D341Med (cell line): ENCODE results near the gene CCL19.
"Not testable (repeated sequence)": the region's sequence is repeated elsewhere in the genome, so short reads cannot be mapped to it uniquely, and the experiment has no call there.

Experiments used
- DNase-seq: peaks from one replicate; pipeline ENCODE4 v3.0.0; 2012; ENCODE audit warnings: low spot score

Gene CCL19

DNA sequence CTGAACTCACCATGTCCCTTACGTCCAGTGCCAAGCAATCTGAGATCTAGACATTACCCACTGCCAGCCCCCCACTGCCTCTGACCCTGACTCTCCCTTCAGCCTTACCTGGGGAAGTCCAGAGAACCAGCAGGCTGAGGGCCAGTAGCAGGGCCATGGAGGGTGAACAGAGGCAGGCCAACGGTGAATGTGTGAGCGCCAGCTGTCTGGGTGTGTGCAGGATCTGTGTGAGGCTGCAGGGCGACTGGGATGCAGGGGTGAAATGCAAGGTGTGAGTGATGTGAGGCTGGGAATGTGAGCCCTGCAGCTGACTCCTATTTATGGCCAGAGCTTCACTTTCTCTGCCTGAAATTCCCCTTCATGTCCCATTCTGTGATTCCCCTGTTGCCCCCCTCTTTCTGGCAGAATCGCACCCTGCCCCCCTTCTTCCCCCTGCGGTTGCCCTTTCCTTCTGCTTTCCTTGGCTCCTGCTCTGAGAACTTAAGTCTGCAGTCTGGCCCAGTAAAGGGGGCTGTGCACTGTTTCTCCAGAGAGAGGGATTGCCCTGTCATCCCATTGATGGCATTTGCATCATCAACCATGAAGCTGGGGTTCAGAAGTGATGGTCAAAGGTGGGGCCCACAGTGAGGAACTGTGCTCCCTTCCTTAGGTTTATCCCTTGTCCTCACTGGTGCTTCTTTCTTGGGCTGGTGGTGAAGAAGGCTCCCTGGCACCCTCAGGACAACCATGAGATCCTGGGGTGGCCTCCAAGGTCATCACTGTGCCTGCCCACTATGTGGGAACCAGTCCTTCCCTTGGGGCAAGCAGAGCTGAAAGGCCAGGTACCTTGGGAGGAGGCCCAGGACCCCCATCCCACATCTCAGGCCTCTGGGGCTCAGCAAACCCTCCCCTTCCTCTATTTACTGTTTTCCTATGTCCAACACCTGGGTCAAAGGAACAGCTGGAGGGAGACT, at the start of gene CCL19:
TSS of gene CCL19 (minus strand) at position 294 of the 953 bp plus-strand sequence. CDS start at position 157, 137 bp downstream.
- no peak for DNase-seq

DNA sequence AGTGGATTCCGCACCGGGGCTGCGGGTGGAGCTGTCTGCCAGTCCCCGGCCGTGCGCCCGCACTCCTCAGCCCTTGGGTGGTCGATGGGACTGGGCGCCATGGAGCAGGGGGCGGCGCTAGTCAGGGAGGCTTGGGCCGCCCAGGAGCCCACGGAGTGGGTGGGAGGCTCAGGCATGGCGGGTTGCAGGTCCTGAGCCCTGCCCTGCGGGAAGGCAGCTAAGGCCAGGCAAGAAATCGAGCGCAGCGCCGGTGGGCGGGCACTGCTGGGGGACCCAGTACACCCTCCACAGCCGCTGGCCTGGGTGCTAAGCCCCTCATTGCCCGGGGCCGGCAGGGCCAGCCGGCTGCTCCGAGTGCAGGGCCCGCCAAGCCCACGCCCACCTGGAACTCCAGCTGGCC, 49.1 kb upstream of the CCL19 start:
- DNase-seq = not testable (repeated sequence)

DNA sequence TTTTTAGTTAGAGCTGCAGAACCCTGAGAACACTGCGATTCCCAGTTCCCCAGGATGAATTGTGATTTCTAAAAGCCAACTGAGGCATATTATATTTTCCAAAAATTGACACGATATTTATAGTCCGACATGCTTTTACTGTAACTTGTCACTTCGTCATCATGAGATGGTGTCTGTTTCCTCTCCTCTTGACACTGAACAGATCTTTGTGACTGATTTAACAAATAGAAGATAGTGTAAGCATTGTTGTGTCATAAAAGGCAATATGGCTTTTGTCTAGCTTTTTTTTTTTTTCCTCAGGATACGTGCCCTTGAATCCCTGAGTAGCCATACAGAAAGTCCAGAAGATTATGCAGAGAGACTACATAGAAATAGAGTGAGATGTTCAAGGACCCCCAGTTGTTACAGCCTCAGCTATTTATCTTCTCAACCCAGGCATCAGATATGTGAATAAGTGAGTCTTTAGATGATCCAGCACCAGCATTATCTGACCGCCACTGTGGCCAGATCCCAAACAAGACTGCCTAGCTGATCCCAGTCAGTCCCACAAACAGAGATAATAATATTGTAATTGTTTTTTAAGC, 46.7 kb upstream of the CCL19 start:
- no peak for DNase-seq

DNA sequence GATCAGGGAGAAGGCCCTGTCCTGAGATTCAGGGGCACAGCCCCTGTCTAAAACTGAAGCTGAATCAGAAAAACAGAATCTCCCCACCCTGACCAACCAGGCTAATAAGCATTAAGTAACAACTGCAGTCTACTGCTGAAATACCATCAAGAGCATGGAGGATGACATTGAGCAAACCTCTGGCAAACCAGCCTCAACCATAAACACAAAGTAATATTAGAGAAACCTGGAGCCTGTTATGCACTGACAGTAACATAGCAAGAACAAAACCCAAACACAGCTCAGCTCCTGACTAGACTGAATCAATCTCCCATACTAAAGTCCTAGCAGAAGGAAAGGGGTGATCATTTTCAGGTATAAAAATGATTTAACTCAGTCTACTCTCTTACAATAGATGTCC, 43.6 kb upstream of the CCL19 start:
- DNase-seq = no peak

DNA sequence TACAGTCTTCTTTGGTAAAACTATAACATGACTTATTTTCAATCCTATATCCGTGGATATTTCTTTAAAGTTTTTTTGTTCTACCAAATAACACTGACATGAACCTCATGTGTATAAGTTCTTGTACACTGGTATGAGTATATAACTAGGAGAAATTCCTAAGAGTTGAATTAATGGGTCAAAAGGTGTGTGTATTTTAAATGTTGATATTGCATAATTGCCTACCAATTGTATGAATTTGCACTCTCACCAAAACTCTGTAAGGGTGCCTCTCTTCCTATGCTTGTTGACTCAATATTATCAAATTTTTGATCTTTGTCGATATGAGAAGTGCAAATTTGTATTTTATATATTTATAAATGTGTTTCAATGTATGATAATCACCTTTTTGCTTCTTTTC, 41.8 kb upstream of the CCL19 start:
- DNase-seq = no peak

DNA sequence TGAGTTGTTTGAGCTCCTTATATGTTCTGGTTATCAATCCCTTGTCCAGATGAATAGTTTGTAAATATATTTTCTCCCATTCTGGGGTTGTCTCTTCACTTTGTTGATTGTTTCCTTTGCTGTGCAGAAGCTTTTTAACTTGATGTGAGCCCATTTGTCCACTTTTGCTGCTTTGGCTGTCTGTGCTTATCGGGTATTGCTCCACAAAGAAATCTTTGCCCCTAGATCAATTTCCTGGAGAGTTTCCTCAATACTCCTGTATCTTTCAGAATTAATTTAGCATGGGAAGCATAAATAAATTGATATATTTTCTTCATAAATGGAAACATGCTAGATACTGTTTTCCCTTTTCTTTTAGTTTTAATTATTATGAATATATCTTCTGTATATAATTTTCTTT, 41.4 kb upstream of the CCL19 start:
- DNase-seq = no peak

DNA sequence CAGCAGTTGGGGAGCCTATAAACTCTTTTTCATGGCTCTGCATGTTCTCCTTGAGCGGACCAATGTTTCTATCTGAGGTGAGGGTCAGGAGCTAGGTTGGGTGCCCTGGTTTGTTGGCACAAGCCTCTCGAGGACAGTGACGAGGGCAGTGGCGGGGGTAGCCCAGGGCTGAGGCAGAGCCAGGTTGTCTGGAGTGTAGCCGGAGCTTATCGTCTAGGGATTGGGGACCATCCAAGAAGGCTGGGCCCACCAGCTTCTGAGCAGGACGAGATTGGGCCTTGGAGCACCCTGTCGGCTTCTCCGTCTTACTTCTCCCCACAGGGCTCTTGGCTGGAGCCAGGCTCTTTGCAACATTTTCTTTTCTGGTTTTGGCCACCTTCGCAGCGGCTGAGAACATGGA, 32.1 kb upstream of the CCL19 start:
- no peak for DNase-seq

DNA sequence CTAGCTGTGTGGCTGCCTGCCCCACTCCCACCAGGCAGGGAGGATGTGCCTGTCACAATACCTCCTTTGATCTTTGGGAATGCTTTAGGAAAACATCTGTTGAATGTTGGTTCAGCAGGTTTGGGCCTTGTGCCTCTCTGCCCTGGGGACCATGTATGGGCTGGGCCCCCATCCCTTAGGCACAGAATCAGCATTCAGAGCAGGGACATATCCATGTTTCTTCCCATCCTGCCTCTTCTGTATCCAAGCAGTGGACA, 28.6 kb upstream of the CCL19 start:
- DNase-seq = not testable (repeated sequence)

DNA sequence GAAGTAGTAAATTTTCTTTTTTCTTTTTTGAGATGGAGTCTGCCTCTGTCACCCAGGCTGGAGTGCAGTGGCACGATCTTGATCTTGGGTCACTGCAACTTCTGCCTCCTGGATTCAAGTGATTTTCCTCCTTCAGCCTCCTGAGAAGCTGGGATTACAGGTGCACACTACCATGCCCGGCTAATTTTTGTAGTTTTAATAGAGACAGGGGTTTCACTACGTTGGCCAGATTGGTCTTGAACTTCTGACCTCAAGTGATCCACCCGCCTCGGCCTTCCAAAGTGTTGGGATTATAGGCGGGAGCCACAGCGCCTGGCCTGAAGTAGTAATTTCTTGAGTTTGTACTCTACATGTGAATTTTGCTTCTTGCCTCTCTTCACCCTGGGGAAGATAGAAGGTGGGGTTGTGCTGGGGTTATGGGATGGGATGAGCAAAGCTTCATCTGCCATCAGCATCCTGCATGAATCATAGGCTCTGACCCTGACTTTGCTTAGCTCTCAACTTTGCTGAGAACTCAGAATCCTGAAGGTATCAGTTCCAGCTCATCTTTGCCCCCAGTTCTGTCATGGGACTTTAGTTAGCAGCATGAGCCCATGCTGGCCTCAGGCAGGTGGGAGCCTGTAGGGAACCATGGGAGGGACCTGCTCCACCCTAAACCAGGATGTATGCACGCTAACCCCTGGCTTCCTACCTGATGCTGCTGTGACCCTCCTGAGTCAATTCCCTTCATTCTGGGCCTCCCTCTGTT, 28.1 kb upstream of the CCL19 start:
- DNase-seq = no peak

DNA sequence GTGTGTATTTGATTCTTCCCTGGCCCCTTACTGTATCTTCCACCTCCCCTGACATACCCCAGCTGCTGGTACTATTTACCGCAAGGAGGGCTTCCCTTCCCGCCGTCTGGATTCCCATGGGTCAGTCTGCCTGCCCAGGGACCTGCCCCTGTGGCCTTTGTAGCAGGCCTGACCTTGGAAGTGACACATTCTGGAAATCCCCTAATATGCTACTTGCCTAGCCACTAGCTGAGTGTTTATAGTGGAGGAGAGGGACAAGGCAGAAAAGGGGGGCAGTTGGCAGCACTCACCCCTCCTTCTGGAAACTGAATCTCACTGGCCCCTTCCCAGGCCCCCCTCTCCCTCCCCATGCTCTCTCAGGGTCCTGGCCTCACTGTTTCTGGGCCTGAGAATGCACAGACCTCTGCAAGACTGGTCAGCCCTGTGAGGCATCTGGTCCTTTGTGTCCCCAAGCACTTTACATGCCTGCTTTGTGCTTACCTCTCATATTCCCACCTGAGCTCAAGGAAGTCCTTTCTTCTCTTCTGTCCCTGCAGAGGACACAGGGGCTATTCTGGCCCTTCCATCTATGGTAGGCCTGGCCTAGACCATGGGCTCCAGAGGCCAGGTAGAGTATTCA, 27.0 kb upstream of the CCL19 start:
- no peak for DNase-seq

DNA sequence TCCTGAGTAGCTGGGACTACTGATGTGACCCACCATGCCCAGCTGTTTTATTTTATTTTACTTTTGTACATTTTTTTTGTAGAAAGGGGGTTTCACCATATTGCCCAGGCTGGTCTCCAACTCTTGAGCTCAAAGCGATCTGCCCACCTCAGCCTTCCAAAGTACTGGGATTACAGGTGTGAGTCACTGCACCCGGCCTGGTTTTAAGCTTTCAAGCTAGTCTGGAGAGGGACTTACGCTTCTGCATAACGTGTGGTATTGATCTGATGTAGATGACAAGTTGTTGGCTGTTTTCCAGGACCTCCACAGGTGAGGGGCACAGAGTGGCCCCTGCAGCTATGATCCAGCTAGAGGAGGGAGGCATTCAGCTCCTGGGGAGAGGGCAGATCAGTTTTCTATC, 25.6 kb upstream of the CCL19 start:
- DNase-seq = no peak

DNA sequence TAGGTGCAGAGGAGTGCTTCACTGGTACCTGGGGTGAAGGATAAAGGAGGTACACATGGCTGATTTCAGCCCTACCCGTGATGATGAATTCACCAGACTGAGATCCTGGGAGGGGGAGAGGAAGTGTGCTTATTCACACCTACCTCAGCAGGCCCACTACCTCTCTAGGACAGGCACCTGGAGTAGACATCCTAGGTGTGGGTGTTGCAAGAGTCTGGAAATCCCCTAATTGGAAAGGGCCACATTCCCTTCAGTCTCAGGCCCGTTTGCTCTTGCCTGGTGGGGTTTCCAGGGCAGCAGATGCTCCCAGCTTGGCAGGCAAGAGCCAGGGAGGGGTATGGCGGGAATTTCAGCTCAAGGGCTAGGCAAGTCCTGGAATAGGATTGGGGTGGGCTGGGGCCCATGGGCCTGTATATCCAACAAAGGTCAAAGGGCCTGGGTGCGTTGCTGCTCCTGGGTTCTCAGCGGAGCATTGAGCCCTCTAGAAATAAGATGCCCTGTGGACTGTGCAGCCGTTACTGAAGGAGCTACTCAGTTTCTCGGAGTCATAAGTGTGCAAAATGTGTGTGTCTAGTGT, 24.7 kb upstream of the CCL19 start:
- no peak for DNase-seq

DNA sequence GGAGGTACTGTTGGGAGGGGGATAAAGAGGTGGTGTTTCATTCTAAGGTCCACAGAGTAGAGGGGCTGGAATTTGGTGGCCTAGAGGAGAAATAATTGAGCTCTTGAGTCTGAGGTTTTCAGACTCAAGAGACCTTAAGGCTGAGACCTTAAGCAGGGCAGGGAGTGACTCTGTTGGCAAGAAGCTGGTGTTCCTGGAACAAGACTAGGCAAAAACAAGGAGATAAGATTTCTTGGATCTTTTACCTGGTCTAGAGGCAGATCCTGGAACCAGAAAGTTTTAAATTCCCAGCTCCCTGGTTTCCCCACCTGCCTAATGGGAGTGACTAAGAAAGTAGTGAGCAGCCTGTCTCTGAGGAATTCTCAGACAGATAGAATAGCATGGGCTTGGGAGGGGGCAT, 22.9 kb upstream of the CCL19 start:
- DNase-seq = no peak

DNA sequence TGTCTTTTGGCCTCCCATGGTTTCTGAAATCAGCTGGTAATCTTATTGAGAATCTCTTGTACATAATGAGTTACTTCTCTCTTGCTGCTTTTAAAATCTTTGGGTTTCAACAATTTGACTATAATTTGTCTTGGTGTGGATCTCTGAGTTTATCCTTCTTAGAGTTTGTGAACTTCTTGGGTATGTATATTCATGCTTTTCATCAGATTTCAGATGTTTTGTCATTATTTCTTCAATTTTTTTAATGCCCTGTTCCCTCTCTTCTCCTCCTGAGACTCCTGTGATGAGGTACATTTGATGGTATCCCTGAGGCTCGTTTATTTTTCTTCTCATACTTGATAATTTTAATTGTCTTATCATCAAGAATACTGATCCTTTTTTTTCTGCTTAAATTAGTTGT, 21.1 kb upstream of the CCL19 start:
- no peak for DNase-seq

DNA sequence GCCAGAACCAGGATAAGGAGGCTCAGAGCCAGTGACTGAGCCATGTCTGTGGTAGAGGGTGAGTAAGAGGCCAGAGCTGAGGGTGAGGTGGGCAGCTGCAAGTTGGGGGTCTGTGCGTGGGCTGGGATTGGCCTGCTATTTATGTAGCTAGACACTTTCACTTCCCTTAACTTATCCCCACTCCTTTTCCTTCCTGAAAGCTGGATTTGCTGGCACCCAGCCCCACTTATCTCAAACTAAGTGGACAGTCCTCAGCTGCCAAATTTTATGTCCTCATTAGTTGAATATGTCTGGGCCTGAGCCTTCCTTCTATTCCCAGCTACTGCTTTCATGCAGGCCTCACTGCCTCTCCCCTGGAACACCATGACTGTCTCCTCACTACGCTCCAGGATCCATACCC, 18.9 kb upstream of the CCL19 start, which contains the start of gene CCL21:
TSS of gene CCL21 (minus strand) at position 114 of the 400 bp plus-strand sequence. CDS start at position 44, 70 bp downstream.
- DNase-seq = no peak

DNA sequence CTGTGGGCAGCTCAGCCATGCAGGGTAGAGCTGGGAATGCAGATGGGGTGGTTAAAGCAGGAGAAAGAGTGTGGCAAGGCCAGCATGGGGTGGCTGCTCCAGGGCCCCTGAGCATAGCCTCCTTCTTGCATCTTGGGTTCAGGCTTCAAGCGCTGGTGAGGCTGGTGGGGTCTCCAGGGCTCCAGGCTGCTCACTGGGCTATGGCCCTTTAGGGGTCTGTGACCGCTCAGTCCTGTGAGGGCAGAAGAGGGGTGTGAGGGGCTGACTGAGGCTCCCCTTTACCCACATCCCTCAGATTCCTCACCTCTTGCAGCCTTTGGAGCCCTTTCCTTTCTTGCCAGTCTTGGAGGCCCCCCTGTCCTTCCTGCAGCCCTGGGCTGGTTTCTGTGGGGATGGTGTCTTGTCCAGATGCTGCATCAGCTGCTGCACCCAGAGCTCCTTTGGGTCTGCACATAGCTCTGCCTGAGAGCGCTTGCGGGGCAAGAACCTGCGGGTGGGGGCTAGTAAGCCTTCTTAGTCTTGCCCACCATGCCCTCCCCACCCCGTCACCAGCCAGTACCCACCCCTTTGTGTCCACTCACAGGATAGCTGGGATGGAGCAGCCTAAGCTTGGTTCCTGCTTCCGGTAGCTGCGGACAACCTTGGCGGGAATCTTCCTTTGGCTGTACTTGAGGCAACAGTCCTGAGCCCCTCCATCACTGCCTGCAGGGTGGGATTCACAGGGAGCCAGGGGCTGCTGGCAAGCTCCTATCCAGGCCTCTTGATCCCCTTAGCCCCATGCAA, 18.3 kb upstream of the CCL19 start:
- no peak for DNase-seq

DNA sequence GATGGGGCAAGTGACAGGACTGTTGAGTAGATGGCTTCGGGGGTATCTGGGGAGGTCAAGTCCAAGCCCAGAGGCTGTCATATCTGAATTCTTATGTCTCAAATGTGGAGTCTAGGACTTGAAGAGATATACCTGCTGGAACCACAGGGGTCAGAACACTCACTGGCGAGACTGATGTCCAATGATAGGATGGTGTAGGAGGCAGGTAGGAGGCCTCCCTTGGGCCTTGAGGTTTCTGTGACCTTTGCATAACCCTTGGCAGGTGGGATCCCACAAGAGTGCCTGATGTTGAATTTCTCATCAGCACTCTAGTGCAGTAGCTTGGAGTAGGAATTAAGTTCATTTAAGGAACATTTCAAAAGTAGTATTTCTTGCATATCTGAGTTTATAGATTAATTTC, 16.1 kb upstream of the CCL19 start:
- no peak for DNase-seq

DNA sequence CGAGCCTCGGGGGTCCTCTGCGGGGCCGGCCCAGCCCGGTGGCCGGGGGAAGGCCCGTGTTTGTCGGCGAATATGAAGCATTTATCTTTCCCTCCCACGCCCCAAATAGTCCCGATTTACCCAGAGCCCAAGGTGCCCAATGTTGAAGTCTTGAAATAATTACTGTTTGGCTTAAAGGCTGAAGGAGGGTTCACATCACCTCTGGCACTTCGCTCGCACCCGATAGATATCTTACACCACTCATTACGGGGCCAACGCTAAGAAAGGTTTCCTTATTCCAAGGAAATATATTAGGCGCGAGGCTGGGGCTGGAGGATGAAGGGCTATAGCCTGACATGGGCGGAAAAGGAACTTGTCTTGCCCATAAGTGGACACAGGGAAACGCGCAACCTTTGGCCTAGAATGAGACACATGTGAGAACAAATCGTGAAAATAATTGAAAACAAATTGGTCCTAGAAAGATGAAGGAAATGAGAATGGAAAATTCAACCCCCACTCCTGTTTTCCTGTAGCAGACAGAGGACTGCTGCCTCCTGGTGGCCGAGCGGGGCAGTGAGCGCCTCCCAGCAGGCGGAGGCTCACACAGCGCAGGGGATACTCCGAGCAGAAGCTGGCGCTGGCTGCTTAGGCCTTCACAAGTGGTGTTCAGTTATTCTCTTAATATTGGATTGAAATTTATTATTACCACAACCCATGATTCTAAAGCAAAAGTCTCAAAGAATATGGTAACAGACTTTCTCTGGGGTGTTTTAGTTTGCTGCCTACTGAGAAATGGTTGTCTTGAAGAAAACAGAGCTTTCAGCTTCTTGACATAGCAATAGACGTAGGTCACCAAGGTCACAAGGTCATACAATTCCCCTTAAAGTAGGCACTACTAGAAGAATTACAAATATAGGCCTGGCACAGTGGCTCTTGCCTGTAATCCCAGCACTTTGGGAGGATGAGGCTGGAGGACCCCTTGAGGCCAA, 11.0 kb upstream of the CCL19 start:
- DNase-seq = peak; percentile 91

DNA sequence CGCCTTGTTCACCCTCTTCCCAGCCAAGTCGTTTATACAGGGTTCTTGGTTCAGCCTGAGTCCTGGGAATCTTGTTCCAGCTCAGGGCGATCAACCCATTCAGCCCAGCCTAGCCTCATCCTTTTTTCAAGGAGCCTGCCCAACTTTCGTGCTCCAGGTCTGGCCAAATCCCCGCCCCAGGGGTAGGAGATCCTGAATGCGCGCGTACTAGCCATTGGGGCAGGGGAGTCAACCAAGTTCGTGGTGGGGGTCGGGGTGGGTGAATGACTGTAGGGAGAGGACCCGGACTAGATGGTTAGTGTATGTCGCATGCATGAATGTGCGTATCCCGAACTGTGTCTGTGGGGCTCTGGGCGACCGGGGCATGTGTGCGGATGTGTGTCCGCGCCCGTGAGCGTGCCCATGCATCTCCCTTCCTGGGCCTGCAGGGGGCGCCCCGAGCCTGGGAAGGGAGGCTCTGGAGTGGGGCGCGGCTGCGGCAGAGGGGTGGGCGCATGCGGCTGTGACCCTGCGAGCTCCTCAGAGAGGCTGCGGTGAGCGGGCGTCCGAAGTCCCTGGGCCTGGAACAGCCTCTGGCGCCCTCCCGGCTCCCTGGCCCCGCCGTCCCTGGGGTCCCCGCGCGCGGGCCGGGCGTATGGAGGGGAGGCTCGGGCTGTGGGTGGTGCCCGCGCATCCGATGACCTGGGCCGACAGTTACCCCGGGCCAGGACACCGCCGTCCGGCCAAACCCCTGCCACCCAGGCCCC, 10.1 kb upstream of the CCL19 start:
- DNase-seq = peak; percentile 94
